GM23338 (cell line): Measurements from ENCODE around the gene TAOK3. TPM values are rescaled to one million over a fixed set of nuclear protein-coding genes. Genes with fewer than 3 reads are reported as not detected.

Source experiments
- ATAC-seq: fragments of 200-7000 bp; cut with Tn5 transposase; 3 replicates; pipeline ENCODE4 v1.9.1; 2020
- DNase-seq: peaks from one replicate; pipeline ENCODE4 v3.0.0-alpha.2; 2015; ENCODE audit warnings: low spot score
- H2AFZ ChIP-seq: fragments of 200-600 bp; sonication (generic); 2 replicates; pipeline ENCODE4 v1.8.0; 2016; ENCODE audit warnings: antibody characterized with exemption, mild to moderate bottlenecking, moderate library complexity
- H3F3A ChIP-seq: fragments of 200-600 bp; sonication (generic); replicated peaks from 2 replicates; pipeline ENCODE4 v1.8.0; 2017; ENCODE audit warnings: antibody characterized with exemption, mixed run types, low read depth
- H3K27ac ChIP-seq: fragments of 200-600 bp; sonication (generic); 2 replicates; pipeline ENCODE4 v1.6.1; 2016; ENCODE audit warnings: low read depth
- H3K27me3 ChIP-seq: fragments of 200-600 bp; sonication (generic); 2 replicates; pipeline ENCODE4 v1.8.0; 2016; ENCODE audit warnings: mild to moderate bottlenecking, mixed run types, moderate library complexity; ENCODE audit not compliant: insufficient read depth
- H3K36me3 ChIP-seq: fragments of 200-600 bp; sonication (generic); 2 replicates; pipeline ENCODE4 v1.8.0; 2016; ENCODE audit warnings: mild to moderate bottlenecking; ENCODE audit not compliant: insufficient read depth
- H3K4me1 ChIP-seq: fragments of 200-600 bp; sonication (generic); 2 replicates; pipeline ENCODE4 v1.8.0; 2016; ENCODE audit warnings: mild to moderate bottlenecking, moderate library complexity; ENCODE audit not compliant: insufficient read depth
- H3K4me2 ChIP-seq: fragments of 200-600 bp; sonication (generic); 2 replicates; pipeline ENCODE4 v1.7.1; 2017; ENCODE audit warnings: mixed run types
- H3K4me3 ChIP-seq: fragments of 200-600 bp; sonication (generic); 2 replicates; pipeline ENCODE4 v1.6.1; 2016; ENCODE audit warnings: mixed run types
- H3K79me2 ChIP-seq: fragments of 200-600 bp; sonication (generic); replicated peaks from 2 replicates; pipeline ENCODE4 v1.8.0; 2017; ENCODE audit warnings: mild to moderate bottlenecking; ENCODE audit not compliant: insufficient read depth
- H3K9me2 ChIP-seq: fragments of 200-600 bp; sonication (generic); 2 replicates; pipeline ENCODE4 v1.8.0; 2017; ENCODE audit not compliant: insufficient read depth
- H4K20me1 ChIP-seq: fragments of 200-600 bp; sonication (generic); replicated peaks from 2 replicates; pipeline ENCODE4 v1.8.0; 2017; ENCODE audit warnings: mild to moderate bottlenecking; ENCODE audit not compliant: insufficient read depth
- H3K27ac Mint-ChIP-seq: 2 replicates; pipeline ENCODE4 v1.8.0; 2020; ENCODE audit warnings: inconsistent platforms, mild to moderate bottlenecking, moderate library complexity, mixed read lengths
- H3K27me3 Mint-ChIP-seq: 3 replicates; pipeline ENCODE4 v1.8.0; 2022; ENCODE audit warnings: low read depth, mild to moderate bottlenecking, moderate library complexity, mixed read lengths, inconsistent platforms; ENCODE audit not compliant: insufficient read depth, poor library complexity
- H3K36me3 Mint-ChIP-seq: 3 replicates; pipeline ENCODE4 v1.8.0; 2021; ENCODE audit warnings: low read depth, mild to moderate bottlenecking, inconsistent platforms, moderate library complexity, mixed read lengths
- H3K4me1 Mint-ChIP-seq: 3 replicates; pipeline ENCODE4 v1.8.0; 2020; ENCODE audit warnings: mild to moderate bottlenecking, inconsistent platforms, mixed read lengths
- H3K4me3 Mint-ChIP-seq: 3 replicates; pipeline ENCODE4 v1.8.0; 2021; ENCODE audit warnings: moderate library complexity, mild to moderate bottlenecking, inconsistent platforms, mixed read lengths
- H3K9me3 Mint-ChIP-seq: 3 replicates; pipeline ENCODE4 v1.8.0; 2020; ENCODE audit warnings: moderate library complexity, mild to moderate bottlenecking, inconsistent platforms, mixed read lengths
- CREB1 ChIP-seq: fragments of 250-450 bp; sonication (Bioruptor Pico); IDR thresholded peaks from 2 replicates; pipeline ENCODE4 v1.5.0; 2020; ENCODE audit warnings: low read depth, mild to moderate bottlenecking, moderate library complexity
- EZH2 ChIP-seq: fragments of 200-600 bp; sonication (generic); IDR thresholded peaks from one replicate; pipeline ENCODE4 v1.8.0; 2017; ENCODE audit warnings: antibody characterized with exemption, mild to moderate bottlenecking, low read depth; ENCODE audit not compliant: unreplicated experiment
- EZH2phosphoT487 ChIP-seq: fragments of 200-600 bp; sonication (generic); IDR thresholded peaks from one replicate; pipeline ENCODE4 v1.8.1; 2018; ENCODE audit warnings: antibody characterized with exemption; ENCODE audit not compliant: unreplicated experiment
- JUNB ChIP-seq: IDR thresholded peaks from one replicate; pipeline ENCODE4 v1.6.1; 2016; ENCODE audit warnings: antibody characterized with exemption; ENCODE audit not compliant: unreplicated experiment
- NANOG ChIP-seq: IDR thresholded peaks from 2 replicates; pipeline ENCODE4 v1.6.1; 2016; ENCODE audit warnings: antibody characterized with exemption, borderline replicate concordance
- POLR2AphosphoS5 ChIP-seq: IDR thresholded peaks from 2 replicates; pipeline ENCODE4 v1.6.1; 2016; ENCODE audit warnings: antibody characterized with exemption, low read depth
- STAT1 ChIP-seq: IDR thresholded peaks from one replicate; pipeline ENCODE4 v1.6.1; 2016; ENCODE audit warnings: antibody characterized with exemption; ENCODE audit not compliant: unreplicated experiment
- ZNF114 ChIP-seq: fragments of 250-450 bp; sonication (Bioruptor Pico); IDR thresholded peaks from 2 replicates; pipeline ENCODE4 v1.5.0; 2020; ENCODE audit warnings: mild to moderate bottlenecking, moderate library complexity
- ZNF331 ChIP-seq: fragments of 250-450 bp; sonication (Bioruptor Pico); IDR thresholded peaks from 2 replicates; pipeline ENCODE4 v1.5.0; 2020; ENCODE audit warnings: low read depth, mild to moderate bottlenecking, moderate library complexity
- polyA plus RNA-seq: library from polyadenylated mRNA; unstranded; fragments of >200 nt; fragmentation: Nextera tagmentation; extraction: Ambion mirVana; gene quantifications from 2 replicates; pipeline ENCODE4 v1.2.1, GENCODE V29; 2016
- total RNA-seq: library from RNA; depleted of rRNA; stranded (reverse); fragments of >200 nt; shearing (Covaris generic); gene quantifications from 2 replicates; pipeline ENCODE4 v1.2.3, GENCODE V29; 2014
- TF ChIP-seq, protein P1 (sequence below): IDR thresholded peaks from one replicate; pipeline ENCODE4 v1.6.1; 2018; ENCODE audit warnings: antibody characterized with exemption; ENCODE audit not compliant: unreplicated experiment
- TF ChIP-seq, protein P2 (sequence below): fragments of 250-450 bp; sonication (Bioruptor Pico); IDR thresholded peaks from 2 replicates; pipeline ENCODE4 v1.5.0; 2020; ENCODE audit warnings: mild to moderate bottlenecking, moderate library complexity
- TF ChIP-seq, protein P3 (sequence below): IDR thresholded peaks from 2 replicates; pipeline ENCODE4 v1.6.1; 2016; ENCODE audit warnings: antibody characterized with exemption
- TF ChIP-seq, protein P4 (sequence below), 2 experiments: fragments of 200-600 bp in 1 of 2; sonication (generic) in 1 of 2; conservative IDR thresholded peaks; 2 replicates each; pipeline versions ENCODE4 v1.5.1 to v1.6.1; 2016 to 2017; ENCODE audit warnings: antibody characterized with exemption in 2 of 2, low read depth in 2 of 2, mild to moderate bottlenecking in 2 of 2, moderate library complexity in 1 of 2

The TAOK3 gene
- total and polyA plus RNA-seq, 2 experiments from 2014 or later = 7.6 to 20.4 TPM

DNA sequence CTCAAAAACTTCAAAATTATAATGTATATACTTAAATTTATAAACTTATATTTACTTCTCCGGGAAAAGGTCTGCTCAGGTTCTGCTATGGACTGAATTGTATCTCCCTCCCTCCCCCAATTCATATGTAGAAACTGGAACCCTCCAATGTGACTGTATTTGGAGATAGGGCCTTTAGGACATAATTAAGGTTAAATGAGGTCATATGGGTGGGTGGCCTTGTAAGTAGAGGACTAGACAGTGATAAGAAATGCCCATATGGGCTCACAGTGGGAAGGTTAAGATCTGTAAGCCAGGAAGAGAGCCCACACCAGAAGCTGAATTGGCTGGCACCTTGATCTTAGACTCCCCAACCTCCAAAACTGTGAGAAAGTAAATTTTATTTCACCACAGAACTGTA, 84.5 kb downstream of the TAOK3 start:
- Histone ChIP-seq H3K4me3 (no peak overlapping the region), H3K27ac (no peak overlapping the region)

More for the DNA sequence above, 84.5 kb downstream of the TAOK3 start:
- TF ChIP-seq EZH2phosphoT487 = no peak
- no peak for TF ChIP-seq POLR2AphosphoS5
- TF ChIP-seq, protein P1, sequence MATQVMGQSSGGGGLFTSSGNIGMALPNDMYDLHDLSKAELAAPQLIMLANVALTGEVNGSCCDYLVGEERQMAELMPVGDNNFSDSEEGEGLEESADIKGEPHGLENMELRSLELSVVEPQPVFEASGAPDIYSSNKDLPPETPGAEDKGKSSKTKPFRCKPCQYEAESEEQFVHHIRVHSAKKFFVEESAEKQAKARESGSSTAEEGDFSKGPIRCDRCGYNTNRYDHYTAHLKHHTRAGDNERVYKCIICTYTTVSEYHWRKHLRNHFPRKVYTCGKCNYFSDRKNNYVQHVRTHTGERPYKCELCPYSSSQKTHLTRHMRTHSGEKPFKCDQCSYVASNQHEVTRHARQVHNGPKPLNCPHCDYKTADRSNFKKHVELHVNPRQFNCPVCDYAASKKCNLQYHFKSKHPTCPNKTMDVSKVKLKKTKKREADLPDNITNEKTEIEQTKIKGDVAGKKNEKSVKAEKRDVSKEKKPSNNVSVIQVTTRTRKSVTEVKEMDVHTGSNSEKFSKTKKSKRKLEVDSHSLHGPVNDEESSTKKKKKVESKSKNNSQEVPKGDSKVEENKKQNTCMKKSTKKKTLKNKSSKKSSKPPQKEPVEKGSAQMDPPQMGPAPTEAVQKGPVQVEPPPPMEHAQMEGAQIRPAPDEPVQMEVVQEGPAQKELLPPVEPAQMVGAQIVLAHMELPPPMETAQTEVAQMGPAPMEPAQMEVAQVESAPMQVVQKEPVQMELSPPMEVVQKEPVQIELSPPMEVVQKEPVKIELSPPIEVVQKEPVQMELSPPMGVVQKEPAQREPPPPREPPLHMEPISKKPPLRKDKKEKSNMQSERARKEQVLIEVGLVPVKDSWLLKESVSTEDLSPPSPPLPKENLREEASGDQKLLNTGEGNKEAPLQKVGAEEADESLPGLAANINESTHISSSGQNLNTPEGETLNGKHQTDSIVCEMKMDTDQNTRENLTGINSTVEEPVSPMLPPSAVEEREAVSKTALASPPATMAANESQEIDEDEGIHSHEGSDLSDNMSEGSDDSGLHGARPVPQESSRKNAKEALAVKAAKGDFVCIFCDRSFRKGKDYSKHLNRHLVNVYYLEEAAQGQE = no peak
- TF ChIP-seq, protein P2, sequence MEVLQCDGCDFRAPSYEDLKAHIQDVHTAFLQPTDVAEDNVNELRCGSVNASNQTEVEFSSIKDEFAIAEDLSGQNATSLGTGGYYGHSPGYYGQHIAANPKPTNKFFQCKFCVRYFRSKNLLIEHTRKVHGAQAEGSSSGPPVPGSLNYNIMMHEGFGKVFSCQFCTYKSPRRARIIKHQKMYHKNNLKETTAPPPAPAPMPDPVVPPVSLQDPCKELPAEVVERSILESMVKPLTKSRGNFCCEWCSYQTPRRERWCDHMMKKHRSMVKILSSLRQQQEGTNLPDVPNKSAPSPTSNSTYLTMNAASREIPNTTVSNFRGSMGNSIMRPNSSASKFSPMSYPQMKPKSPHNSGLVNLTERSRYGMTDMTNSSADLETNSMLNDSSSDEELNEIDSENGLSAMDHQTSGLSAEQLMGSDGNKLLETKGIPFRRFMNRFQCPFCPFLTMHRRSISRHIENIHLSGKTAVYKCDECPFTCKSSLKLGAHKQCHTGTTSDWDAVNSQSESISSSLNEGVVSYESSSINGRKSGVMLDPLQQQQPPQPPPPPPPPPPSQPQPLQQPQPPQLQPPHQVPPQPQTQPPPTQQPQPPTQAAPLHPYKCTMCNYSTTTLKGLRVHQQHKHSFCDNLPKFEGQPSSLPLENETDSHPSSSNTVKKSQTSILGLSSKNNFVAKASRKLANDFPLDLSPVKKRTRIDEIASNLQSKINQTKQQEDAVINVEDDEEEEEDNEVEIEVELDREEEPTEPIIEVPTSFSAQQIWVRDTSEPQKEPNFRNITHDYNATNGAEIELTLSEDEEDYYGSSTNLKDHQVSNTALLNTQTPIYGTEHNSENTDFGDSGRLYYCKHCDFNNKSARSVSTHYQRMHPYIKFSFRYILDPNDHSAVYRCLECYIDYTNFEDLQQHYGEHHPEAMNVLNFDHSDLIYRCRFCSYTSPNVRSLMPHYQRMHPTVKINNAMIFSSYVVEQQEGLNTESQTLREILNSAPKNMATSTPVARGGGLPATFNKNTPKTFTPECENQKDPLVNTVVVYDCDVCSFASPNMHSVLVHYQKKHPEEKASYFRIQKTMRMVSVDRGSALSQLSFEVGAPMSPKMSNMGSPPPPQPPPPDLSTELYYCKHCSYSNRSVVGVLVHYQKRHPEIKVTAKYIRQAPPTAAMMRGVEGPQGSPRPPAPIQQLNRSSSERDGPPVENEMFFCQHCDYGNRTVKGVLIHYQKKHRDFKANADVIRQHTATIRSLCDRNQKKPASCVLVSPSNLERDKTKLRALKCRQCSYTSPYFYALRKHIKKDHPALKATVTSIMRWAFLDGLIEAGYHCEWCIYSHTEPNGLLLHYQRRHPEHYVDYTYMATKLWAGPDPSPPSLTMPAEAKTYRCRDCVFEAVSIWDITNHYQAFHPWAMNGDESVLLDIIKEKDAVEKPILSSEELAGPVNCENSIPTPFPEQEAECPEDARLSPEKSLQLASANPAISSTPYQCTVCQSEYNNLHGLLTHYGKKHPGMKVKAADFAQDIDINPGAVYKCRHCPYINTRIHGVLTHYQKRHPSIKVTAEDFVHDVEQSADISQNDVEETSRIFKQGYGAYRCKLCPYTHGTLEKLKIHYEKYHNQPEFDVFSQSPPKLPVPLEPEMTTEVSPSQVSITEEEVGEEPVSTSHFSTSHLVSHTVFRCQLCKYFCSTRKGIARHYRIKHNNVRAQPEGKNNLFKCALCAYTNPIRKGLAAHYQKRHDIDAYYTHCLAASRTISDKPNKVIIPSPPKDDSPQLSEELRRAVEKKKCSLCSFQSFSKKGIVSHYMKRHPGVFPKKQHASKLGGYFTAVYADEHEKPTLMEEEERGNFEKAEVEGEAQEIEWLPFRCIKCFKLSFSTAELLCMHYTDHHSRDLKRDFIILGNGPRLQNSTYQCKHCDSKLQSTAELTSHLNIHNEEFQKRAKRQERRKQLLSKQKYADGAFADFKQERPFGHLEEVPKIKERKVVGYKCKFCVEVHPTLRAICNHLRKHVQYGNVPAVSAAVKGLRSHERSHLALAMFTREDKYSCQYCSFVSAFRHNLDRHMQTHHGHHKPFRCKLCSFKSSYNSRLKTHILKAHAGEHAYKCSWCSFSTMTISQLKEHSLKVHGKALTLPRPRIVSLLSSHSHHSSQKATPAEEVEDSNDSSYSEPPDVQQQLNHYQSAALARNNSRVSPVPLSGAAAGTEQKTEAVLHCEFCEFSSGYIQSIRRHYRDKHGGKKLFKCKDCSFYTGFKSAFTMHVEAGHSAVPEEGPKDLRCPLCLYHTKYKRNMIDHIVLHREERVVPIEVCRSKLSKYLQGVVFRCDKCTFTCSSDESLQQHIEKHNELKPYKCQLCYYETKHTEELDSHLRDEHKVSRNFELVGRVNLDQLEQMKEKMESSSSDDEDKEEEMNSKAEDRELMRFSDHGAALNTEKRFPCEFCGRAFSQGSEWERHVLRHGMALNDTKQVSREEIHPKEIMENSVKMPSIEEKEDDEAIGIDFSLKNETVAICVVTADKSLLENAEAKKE (CRISPR knock-in tag) = no peak
- no peak for TF ChIP-seq STAT1
- TF ChIP-seq, protein P3, sequence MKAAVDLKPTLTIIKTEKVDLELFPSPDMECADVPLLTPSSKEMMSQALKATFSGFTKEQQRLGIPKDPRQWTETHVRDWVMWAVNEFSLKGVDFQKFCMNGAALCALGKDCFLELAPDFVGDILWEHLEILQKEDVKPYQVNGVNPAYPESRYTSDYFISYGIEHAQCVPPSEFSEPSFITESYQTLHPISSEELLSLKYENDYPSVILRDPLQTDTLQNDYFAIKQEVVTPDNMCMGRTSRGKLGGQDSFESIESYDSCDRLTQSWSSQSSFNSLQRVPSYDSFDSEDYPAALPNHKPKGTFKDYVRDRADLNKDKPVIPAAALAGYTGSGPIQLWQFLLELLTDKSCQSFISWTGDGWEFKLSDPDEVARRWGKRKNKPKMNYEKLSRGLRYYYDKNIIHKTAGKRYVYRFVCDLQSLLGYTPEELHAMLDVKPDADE = no peak
- TF ChIP-seq ZNF331 (CRISPR knock-in tag) = no peak
- TF ChIP-seq, protein P4, sequence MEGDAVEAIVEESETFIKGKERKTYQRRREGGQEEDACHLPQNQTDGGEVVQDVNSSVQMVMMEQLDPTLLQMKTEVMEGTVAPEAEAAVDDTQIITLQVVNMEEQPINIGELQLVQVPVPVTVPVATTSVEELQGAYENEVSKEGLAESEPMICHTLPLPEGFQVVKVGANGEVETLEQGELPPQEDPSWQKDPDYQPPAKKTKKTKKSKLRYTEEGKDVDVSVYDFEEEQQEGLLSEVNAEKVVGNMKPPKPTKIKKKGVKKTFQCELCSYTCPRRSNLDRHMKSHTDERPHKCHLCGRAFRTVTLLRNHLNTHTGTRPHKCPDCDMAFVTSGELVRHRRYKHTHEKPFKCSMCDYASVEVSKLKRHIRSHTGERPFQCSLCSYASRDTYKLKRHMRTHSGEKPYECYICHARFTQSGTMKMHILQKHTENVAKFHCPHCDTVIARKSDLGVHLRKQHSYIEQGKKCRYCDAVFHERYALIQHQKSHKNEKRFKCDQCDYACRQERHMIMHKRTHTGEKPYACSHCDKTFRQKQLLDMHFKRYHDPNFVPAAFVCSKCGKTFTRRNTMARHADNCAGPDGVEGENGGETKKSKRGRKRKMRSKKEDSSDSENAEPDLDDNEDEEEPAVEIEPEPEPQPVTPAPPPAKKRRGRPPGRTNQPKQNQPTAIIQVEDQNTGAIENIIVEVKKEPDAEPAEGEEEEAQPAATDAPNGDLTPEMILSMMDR (conservative IDR thresholded peaks at IDR 0.05; ENCODE audit: low read depth in 2 of 2) = no peak
- no peak for TF ChIP-seq CREB1
- no peak for TF ChIP-seq JUNB
- no peak for TF ChIP-seq NANOG
- no peak for TF ChIP-seq ZNF114 (CRISPR knock-in tag)
- no peak for TF ChIP-seq EZH2
- DNase-seq = no peak
- no peaks in the 10 kb centered on the region for H3K27me3 ChIP-seq
- Mint-ChIP-seq H3K27ac (no peak overlapping the region), H3K36me3 (no peaks in the 10 kb centered on the region), H3K27me3 (no peaks in the 10 kb centered on the region), H3K4me3 (no peak overlapping the region), H3K4me1 (no peaks in the 10 kb centered on the region), H3K9me3 (no peaks in the 10 kb centered on the region)
- no peaks in the 10 kb centered on the region for H3K79me2 ChIP-seq
- no peaks in the 10 kb centered on the region for H4K20me1 ChIP-seq
- no peaks in the 10 kb centered on the region for H3K4me1 ChIP-seq
- H2AFZ ChIP-seq = no peak overlapping the region
- no peaks in the 10 kb centered on the region for H3K36me3 ChIP-seq
- no peak overlapping the region for H3K4me2 ChIP-seq
- H3K9me2 ChIP-seq = no peaks in the 10 kb centered on the region
- H3F3A ChIP-seq = no peaks in the 10 kb centered on the region
- no peak for ATAC-seq
